IMR-90 (cell line): Measurements from ENCODE around the gene CALU. TPM values are rescaled to one million over a fixed set of nuclear protein-coding genes. Genes with fewer than 3 reads are reported as not detected.

Experiments used
- ATAC-seq: fragments of 200-7000 bp; cut with Tn5 transposase; 2 replicates; pipeline ENCODE4 v1.9.1; 2020; ENCODE audit warnings: low read depth, mild to moderate bottlenecking, moderate library complexity
- BruUV-seq: library from RNA; stranded (reverse); fragments of 400-500 nt; replicated peaks from 2 replicates; lab custom pipeline; 2021; lab: Mats Ljungman, UMichigan
- CTCF ChIA-PET: fragments of 300-600 bp; formaldehyde crosslinking; extraction: SDS; loops from one replicate; lab custom pipeline; 2021; ENCODE audit warnings: antibody characterized with exemption; lab: Yijun Ruan, JAX
- POLR2A ChIA-PET: fragments of 300-600 bp; sonication (Branson Sonifier 250); formaldehyde crosslinking; loops from one replicate; lab custom pipeline; 2022; ENCODE audit warnings: antibody characterized with exemption; ENCODE audit not compliant: unreplicated experiment; lab: Charles Lee
- DNase-seq: peaks from one replicate; pipeline ENCODE4 v3.0.0; 2013
- H2AFZ ChIP-seq: replicated peaks from 2 replicates; pipeline ENCODE3; 2013; ENCODE audit warnings: low read length, mild to moderate bottlenecking; ENCODE audit not compliant: poor library complexity
- H2AK5ac ChIP-seq: 2 replicates; pipeline ENCODE4 v1.6.1; 2013; ENCODE audit warnings: low read depth, low read length, inconsistent platforms
- H2AK9ac ChIP-seq: replicated peaks from 2 replicates; pipeline ENCODE3; 2013; ENCODE audit warnings: mild to moderate bottlenecking, low read depth, low read length, moderate library complexity; ENCODE audit not compliant: poor library complexity
- H2BK120ac ChIP-seq: 2 replicates; pipeline ENCODE4 v1.6.1; 2013; ENCODE audit warnings: low read depth, low read length, inconsistent platforms
- H2BK15ac ChIP-seq: 3 replicates; pipeline ENCODE4 v1.6.1; 2013; ENCODE audit warnings: low read depth, low read length, inconsistent platforms
- H2BK20ac ChIP-seq: 2 replicates; pipeline ENCODE4 v1.6.1; 2013; ENCODE audit warnings: low read depth, mild to moderate bottlenecking, inconsistent platforms, low read length, moderate library complexity
- H2BK5ac ChIP-seq: 2 replicates; pipeline ENCODE4 v1.6.1; 2013; ENCODE audit warnings: mild to moderate bottlenecking, low read depth, low read length, inconsistent platforms; ENCODE audit not compliant: poor library complexity, severe bottlenecking
- H3K14ac ChIP-seq: replicated peaks from 2 replicates; pipeline ENCODE4 v1.6.1; 2013; ENCODE audit warnings: low read depth, low read length, inconsistent platforms
- H3K18ac ChIP-seq: 2 replicates; pipeline ENCODE4 v1.6.1; 2013; ENCODE audit warnings: low read depth, low read length, control low read depth
- H3K23ac ChIP-seq: 2 replicates; pipeline ENCODE4 v1.6.1; 2013; ENCODE audit warnings: low read depth, low read length, inconsistent platforms
- H3K27ac ChIP-seq: 2 replicates; pipeline ENCODE4 v1.5.1; 2013; ENCODE audit warnings: mild to moderate bottlenecking, control low read depth, low read length; ENCODE audit not compliant: insufficient read depth
- H3K27me3 ChIP-seq: 2 replicates; pipeline ENCODE4 v1.6.1; 2013; ENCODE audit warnings: low read length; ENCODE audit not compliant: control insufficient read depth, insufficient read depth
- H3K36me3 ChIP-seq: 2 replicates; pipeline ENCODE4 v1.6.1; 2013; ENCODE audit warnings: low read length, mixed read lengths; ENCODE audit not compliant: control insufficient read depth, insufficient read depth
- H3K4ac ChIP-seq: 2 replicates; pipeline ENCODE4 v1.6.1; 2013; ENCODE audit warnings: low read depth, low read length, inconsistent platforms
- H3K4me1 ChIP-seq: 2 replicates; pipeline ENCODE4 v1.6.1; 2013; ENCODE audit warnings: low read length, mixed read lengths; ENCODE audit not compliant: control insufficient read depth, insufficient read depth
- H3K4me2 ChIP-seq: 2 replicates; pipeline ENCODE4 v1.6.1; 2013; ENCODE audit warnings: low read depth, mild to moderate bottlenecking, control low read depth, low read length, moderate library complexity
- H3K4me3 ChIP-seq: 2 replicates; pipeline ENCODE4 v1.5.1; 2013; ENCODE audit warnings: low read depth, mild to moderate bottlenecking, control low read depth, low read length, moderate library complexity; ENCODE audit not compliant: insufficient read depth
- H3K56ac ChIP-seq: 2 replicates; pipeline ENCODE4 v1.6.1; 2013; ENCODE audit warnings: low read length, inconsistent platforms; ENCODE audit not compliant: insufficient read depth; ENCODE audit errors: extremely low read depth
- H3K79me1 ChIP-seq, 2 experiments: 2 replicates each; pipeline ENCODE4 v1.6.1; 2013; ENCODE audit warnings: low read length in 2 of 2, inconsistent platforms in 1 of 2, low read depth in 1 of 2
- H3K9ac ChIP-seq: 2 replicates; pipeline ENCODE4 v1.6.1; 2013; ENCODE audit warnings: low read depth, low read length, control low read depth
- H3K9me1 ChIP-seq: 2 replicates; pipeline ENCODE4 v1.6.1; 2013; ENCODE audit warnings: low read length, inconsistent platforms; ENCODE audit not compliant: insufficient read depth
- H3K9me3 ChIP-seq: 2 replicates; pipeline ENCODE4 v1.6.1; 2013; ENCODE audit warnings: low read length; ENCODE audit not compliant: control insufficient read depth, insufficient read depth
- H4K20me1 ChIP-seq: 2 replicates; pipeline ENCODE4 v1.6.1; 2013; ENCODE audit warnings: low read length, inconsistent platforms; ENCODE audit not compliant: insufficient read depth
- H4K5ac ChIP-seq: 2 replicates; pipeline ENCODE4 v1.6.1; 2013; ENCODE audit warnings: mild to moderate bottlenecking, low read depth, low read length, control low read depth
- H4K8ac ChIP-seq, 2 experiments: 2 replicates each; pipeline ENCODE4 v1.6.1; 2013; ENCODE audit warnings: low read depth in 2 of 2, low read length in 2 of 2, control low read depth in 1 of 2, inconsistent platforms in 1 of 2
- H4K91ac ChIP-seq: 2 replicates; pipeline ENCODE4 v1.6.1; 2013; ENCODE audit warnings: low read depth, low read length, inconsistent platforms; ENCODE audit not compliant: insufficient read depth
- CHD1 ChIP-seq: IDR thresholded peaks from 2 replicates; pipeline ENCODE4 v1.6.1; 2012; ENCODE audit warnings: low read depth, low read length, improper control_type of control experiment
- MAZ ChIP-seq: IDR thresholded peaks from 2 replicates; pipeline ENCODE4 v1.6.1; 2012; ENCODE audit warnings: low read depth, mild to moderate bottlenecking, low read length, improper control_type of control experiment, moderate library complexity, borderline replicate concordance
- WGBS, 2 experiments: methylation state at CpG; one replicate each; pipeline versions ENCODE4 v1.1.5 to v1.1.7; 2013; ENCODE audit warnings: missing lambda C conversion rate in 2 of 2; ENCODE audit not compliant: insufficient read length in 1 of 2; ENCODE audit errors: extremely low coverage in 2 of 2; 5-methylcytosine and 5-hydroxymethylcytosine counted together
- dilution Hi-C: fragments of 300-500 bp; cut with HindIII; formaldehyde crosslinking; loops from one replicate; pipeline ENCODE4 v1.14.3; 2018; ENCODE audit warnings: low sequenced_read_pairs; ENCODE audit not compliant: unreplicated experiment
- in situ Hi-C: fragments of 300-500 bp; cut with MboI; formaldehyde crosslinking; loops from 3 replicates; pipeline ENCODE4 v1.14.3; 2019; ENCODE audit warnings: low sequenced_read_pairs, inconsistent platforms, mixed read lengths
- intact Hi-C: fragments of 100-400 bp; cut with micrococcal nuclease; formaldehyde crosslinking; loops from 2 replicates; pipeline ENCODE4 v1.10.0; 2022
- polyA plus RNA-seq, 3 experiments: library from polyadenylated mRNA; depleted of rRNA; stranded (reverse); fragments of >200 nt; gene quantifications; 2 replicates each; pipeline ENCODE4 v1.2.3, GENCODE V29; 2012; ENCODE audit warnings: low replicate concordance in 1 of 3
- total RNA-seq: library from RNA; depleted of rRNA; stranded (reverse); fragments of >200 nt; gene quantifications from 2 replicates; pipeline ENCODE4 v1.2.3, GENCODE V29; 2012

The CALU gene
- total and polyA plus RNA-seq, 2 of the 4 experiments (the other 2 are of a cell fraction), result 421 to 525 TPM

DNA sequence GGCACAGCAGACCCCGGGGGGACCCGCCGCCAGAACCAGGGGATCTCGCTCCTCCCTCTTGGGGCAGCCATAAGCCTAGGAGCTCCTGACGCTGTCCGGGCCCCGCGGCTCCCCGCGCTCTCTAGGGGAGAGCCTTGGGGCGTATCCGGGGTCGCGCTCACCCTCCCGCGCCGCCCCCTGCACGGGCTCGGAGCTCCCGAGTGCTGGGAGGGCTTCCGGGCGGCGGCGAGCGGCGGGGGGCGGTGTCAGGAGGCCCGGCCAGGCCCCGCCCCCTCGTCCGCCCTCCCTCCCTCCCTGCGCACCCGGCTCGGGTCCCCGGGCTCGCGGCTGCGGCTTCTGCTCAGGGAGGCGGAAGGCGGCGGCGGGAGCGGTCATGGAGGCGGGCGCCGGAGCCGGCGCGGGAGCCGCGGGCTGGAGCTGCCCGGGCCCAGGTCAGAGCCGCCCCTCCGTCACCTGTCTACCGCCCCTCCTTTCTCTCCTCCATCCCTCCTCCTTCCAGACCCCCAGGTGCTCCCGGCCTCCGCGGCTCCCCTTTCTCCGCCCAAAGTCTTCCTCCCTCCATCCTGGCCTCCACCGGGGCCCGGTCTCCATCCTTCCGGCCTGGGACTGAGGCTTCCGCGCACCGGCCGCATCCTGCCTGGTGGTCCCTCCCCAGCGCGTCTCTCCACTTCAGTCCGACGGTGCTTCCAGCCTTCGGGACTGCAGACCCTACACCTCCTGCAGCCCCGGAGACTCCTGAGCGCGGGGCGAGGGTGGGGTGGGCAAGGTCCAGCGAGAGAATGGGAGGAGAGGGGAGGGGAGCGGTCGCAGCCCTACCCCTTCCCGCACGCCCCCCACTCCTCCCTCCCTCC, 52.2 kb downstream of the CALU start, which contains the start of gene CCDC136:
Gene CCDC136, plus strand, starts transcription at position 848 of the 851 bp plus-strand sequence. CDS start 444 bp downstream, outside the sequence.
- Histone ChIP-seq H3K4me2 (peak within 1 kb of the TSS; percentile 94), H2BK20ac (no peak within 1 kb of the TSS), H3K9me3 (no peaks in the 10 kb centered on the region), H3K9ac (peak within 1 kb of the TSS; percentile 78), H2AK9ac (peak within 1 kb of the TSS; percentile 87), H3K27ac (peak within 1 kb of the TSS; percentile 32; the same call in 1 of the 2 replicates), H3K4me1 (peaks cover 9% of the 10 kb centered on the region), H2BK120ac (no peak within 1 kb of the TSS; the same call in 1 of the 2 replicates), H4K5ac (peak within 1 kb of the TSS; percentile 51; the same call in 1 of the 2 replicates), H3K14ac (peak within 1 kb of the TSS; percentile 55), H3K23ac (peak within 1 kb of the TSS; percentile 45; the same call in 1 of the 2 replicates), H4K91ac (peak within 1 kb of the TSS; percentile 41), H2BK15ac (no peak within 1 kb of the TSS; the same call in 2 of the 3 replicates), H4K20me1 (no peaks in the 10 kb centered on the region), H3K4ac (peak within 1 kb of the TSS; percentile 66), H3K79me1 (peaks cover 0 to 13% of the 10 kb centered on the region in 2 experiments; a peak in 2 of 4 replicates), H3K9me1 (0 out of 2 replicates have a peak, but pooled peaks cover 2% of the 10 kb centered on the region), H3K4me3 (peak within 1 kb of the TSS; percentile 95), H3K36me3 (peaks cover 6% of the 10 kb centered on the region), H3K56ac (peak within 1 kb of the TSS; percentile 38; the same call in 1 of the 2 replicates), H2AK5ac (peak within 1 kb of the TSS; percentile 45), H3K27me3 (peaks cover 11% of the 10 kb centered on the region; the same call in 1 of the 2 replicates), H2AFZ (peak within 1 kb of the TSS; percentile 97), H4K8ac (peak within 1 kb of the TSS; percentile 88 to 95; a peak in 3 of 4 replicates), H3K18ac (peak within 1 kb of the TSS; percentile 76), H2BK5ac (no peak within 1 kb of the TSS)
- no TSS peak for BruUV-seq
- in situ Hi-C loops (no loop called here), intact Hi-C loops (loop anchor here (5.0 kb wide), 1 partner anchor 36 kb away; no protein-coding TSS in a partner anchor), dilution Hi-C loops (no loop called here)
- no peak for TF ChIP-seq CHD1
- TF ChIP-seq MAZ, result peak; percentile 16; the same call in 1 of the 2 replicates
- ChIA-PET POLR2A (no interaction called here), CTCF (no interaction called here)
- 3% methylated on average over 11 of the region's 80 CpGs; no CpG with 5 or more reads in 1 of the 2 experiments for WGBS, 2 experiments
- ATAC-seq (peak; percentile 94), DNase-seq (peak; percentile 38)
